T-helper 1 cell treated with Interleukin-12 subunit alpha and Interleukin-12 subunit beta and Interleukin-4 antibody, amounts not matched to agents 30 ng/mL and 1 ng/mL, for 36 hours (primary cell): ENCODE data around the gene TRIM49D1. TPM values are rescaled to one million over a fixed set of nuclear protein-coding genes. Genes with fewer than 3 reads are reported as not detected.
"Not testable (repeated sequence)": the region's sequence is repeated elsewhere in the genome, so short reads cannot be mapped to it uniquely, and the experiment has no call there.

Experiments used
- intact Hi-C: fragments of 100-400 bp; cut with micrococcal nuclease; formaldehyde crosslinking; loops from one replicate; pipeline ENCODE4 v1.15.1; 2024
- total RNA-seq: library from RNA; stranded (reverse); gene quantifications from 2 replicates; pipeline ENCODE4 v1.2.3, GENCODE V29; 2022

TRIM49D1 gene
- total RNA-seq: not detected in 2 replicates

- intact Hi-C loops: no loop called here
Observed at GRCh38 chr11:89922195-89922660, at the start of gene TRIM49D1. Gene TRIM49D1, minus strand, starts transcription at chr11:89922245. Its CDS starts 4,535 bp downstream, at chr11:89917710.

- intact Hi-C loops: not testable (repeated sequence)
Observed at GRCh38 chr11:89965737-89966136, 43.7 kb upstream of the TRIM49D1 start, which contains the start of gene TRIM64. Gene TRIM64, plus strand, starts transcription at chr11:89966037. Its CDS starts 2,467 bp downstream, at chr11:89968504.

GRCh38 chr11:89960833-89961232, 38.8 kb upstream of the TRIM49D1 start:
- intact Hi-C loops: not testable (repeated sequence)

GRCh38 chr11:89923764-89924163, 1.7 kb upstream of the TRIM49D1 start, which contains the start of gene TRIM49D2:
Gene TRIM49D2, plus strand, starts transcription at chr11:89924064. Its CDS starts 2,698 bp downstream, at chr11:89926762.
- intact Hi-C loops: not testable (repeated sequence)

GRCh38 chr11:89900809-89901208, 21.2 kb downstream of the TRIM49D1 start:
- intact Hi-C loops: not testable (repeated sequence)

GRCh38 chr11:89893245-89893644, 28.8 kb downstream of the TRIM49D1 start:
- intact Hi-C loops: not testable (repeated sequence)

GRCh38 chr11:89877511-89877910, 44.5 kb downstream of the TRIM49D1 start:
- intact Hi-C loops: not testable (repeated sequence)

- intact Hi-C loops: not testable (repeated sequence)
Observed at GRCh38 chr11:89872588-89872987, 49.5 kb downstream of the TRIM49D1 start.

- intact Hi-C loops: not testable (repeated sequence)
Observed at GRCh38 chr11:89865223-89865622, 56.8 kb downstream of the TRIM49D1 start.

GRCh38 chr11:89863906-89864704, 57.9 kb downstream of the TRIM49D1 start:
- intact Hi-C loops: not testable (repeated sequence)

Other genes with a start within 250 kb of the TRIM49D1 start
- not detected in 2 replicates for gene TRIM77, start 211.9 kb downstream of the TRIM49D1 start, total RNA-seq
- not detected in 2 replicates for gene TRIM49, start 113.7 kb downstream of the TRIM49D1 start, total RNA-seq
- gene TRIM64B, start 43.8 kb downstream of the TRIM49D1 start, total RNA-seq: not detected in 2 replicates
- gene TRIM49D2, start 1.8 kb upstream of the TRIM49D1 start, total RNA-seq: not detected in 2 replicates
- not detected in 2 replicates for gene TRIM64, start 43.8 kb upstream of the TRIM49D1 start, total RNA-seq
- gene TRIM49C, start 108.9 kb upstream of the TRIM49D1 start, total RNA-seq: not detected in 2 replicates
- gene UBTFL1, start 163.7 kb upstream of the TRIM49D1 start, total RNA-seq: not detected in 2 replicates
- gene NAALAD2, start 212.4 kb upstream of the TRIM49D1 start, total RNA-seq: not detected in 2 replicates